DND-41 (cell line): Measurements from ENCODE around the gene SINHCAF.
"Not testable (repeated sequence)": the region's sequence is repeated elsewhere in the genome, so short reads cannot be mapped to it uniquely, and the experiment has no call there.

Source experiments
- ATAC-seq: fragments of 200-7000 bp; cut with Tn5 transposase; 3 replicates; pipeline ENCODE4 v1.9.1; 2021; ENCODE audit warnings: low read depth; ENCODE audit not compliant: insufficient read depth
- DNase-seq: peaks from one replicate; pipeline ENCODE4 v3.0.0-alpha.2; 2020
- H2AFZ ChIP-seq: 2 replicates; pipeline ENCODE4 v1.6.0; 2012; ENCODE audit warnings: low read depth, low read length
- H3K27ac ChIP-seq: 2 replicates; pipeline ENCODE4 v1.5.1; 2012; ENCODE audit warnings: low read length, inconsistent platforms
- H3K27me3 ChIP-seq: fragments of 200-600 bp; sonication (generic); 2 replicates; pipeline ENCODE4 v1.6.0; 2012; ENCODE audit warnings: low read length, mild to moderate bottlenecking, inconsistent platforms; ENCODE audit not compliant: insufficient read depth, poor library complexity
- H3K36me3 ChIP-seq: 2 replicates; pipeline ENCODE4 v1.5.1; 2012; ENCODE audit warnings: low read length, inconsistent platforms; ENCODE audit not compliant: insufficient read depth
- H3K4me1 ChIP-seq: 2 replicates; pipeline ENCODE4 v1.5.1; 2012; ENCODE audit warnings: mild to moderate bottlenecking, low read length; ENCODE audit not compliant: insufficient read depth
- H3K4me2 ChIP-seq: 2 replicates; pipeline ENCODE4 v1.6.0; 2012; ENCODE audit warnings: mild to moderate bottlenecking, moderate library complexity, low read length, inconsistent platforms; ENCODE audit not compliant: insufficient read depth
- H3K4me3 ChIP-seq, 2 experiments: fragments of 200-600 bp in 1 of 2; shearing (Covaris generic) in 1 of 2; 2 replicates each; pipeline ENCODE4 v1.5.1; 2012 to 2016; ENCODE audit warnings: inconsistent platforms in 2 of 2, low read length in 2 of 2, mild to moderate bottlenecking in 2 of 2, low read depth in 1 of 2, moderate library complexity in 1 of 2
- H3K79me2 ChIP-seq: 2 replicates; pipeline ENCODE4 v1.6.0; 2012; ENCODE audit warnings: low read length, inconsistent platforms; ENCODE audit not compliant: insufficient read depth
- H3K9ac ChIP-seq: 2 replicates; pipeline ENCODE4 v1.6.0; 2012; ENCODE audit warnings: low read depth, mild to moderate bottlenecking, inconsistent platforms, low read length, moderate library complexity
- H3K9me3 ChIP-seq: 2 replicates; pipeline ENCODE4 v1.5.1; 2012; ENCODE audit warnings: low read length, moderate library complexity, mild to moderate bottlenecking, inconsistent platforms; ENCODE audit not compliant: insufficient read depth, severe bottlenecking
- H4K20me1 ChIP-seq: 2 replicates; pipeline ENCODE4 v1.6.0; 2012; ENCODE audit warnings: low read length; ENCODE audit not compliant: insufficient read depth
- EZH2 ChIP-seq: IDR thresholded peaks from 3 replicates; pipeline ENCODE4 v1.6.1; 2012; ENCODE audit warnings: borderline replicate concordance, low read depth, mild to moderate bottlenecking, moderate library complexity, low read length, inconsistent platforms; ENCODE audit not compliant: severe bottlenecking
- TF ChIP-seq, protein P1 (sequence below): IDR thresholded peaks from 2 replicates; pipeline ENCODE4 v1.5.1; 2012; ENCODE audit warnings: borderline replicate concordance, low read length, moderate library complexity, mild to moderate bottlenecking; ENCODE audit not compliant: poor library complexity, severe bottlenecking; ENCODE audit errors: extremely low read depth

SINHCAF gene

DNA sequence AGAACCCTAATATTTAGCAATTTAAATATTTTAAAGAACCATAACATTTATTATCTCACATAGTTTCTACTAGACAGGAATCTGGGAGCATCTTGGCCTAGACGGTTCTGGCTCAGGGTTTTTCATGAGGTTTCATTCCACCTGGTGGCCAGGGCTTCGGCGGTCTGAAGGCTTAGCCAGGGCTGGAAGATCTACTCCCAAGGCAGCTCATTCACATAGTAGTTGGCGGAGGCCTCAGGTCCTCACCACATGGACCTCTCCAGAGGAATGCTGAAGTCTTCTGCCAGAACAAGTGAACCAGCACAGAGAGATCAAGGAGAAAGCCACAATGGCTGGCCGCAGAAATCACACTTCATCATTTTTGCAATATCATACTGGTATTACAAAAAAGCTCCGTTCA lies 68.2 kb downstream of the SINHCAF start:
- Histone ChIP-seq H3K9me3 (no peaks in the 10 kb centered on the region), H3K36me3 (no peaks in the 10 kb centered on the region), H3K4me2 (no peak overlapping the region), H2AFZ (no peak overlapping the region), H3K27ac (no peak overlapping the region), H4K20me1 (no peaks in the 10 kb centered on the region), H3K4me1 (no peaks in the 10 kb centered on the region), H3K4me3 (no peak overlapping the region), H3K79me2 (no peaks in the 10 kb centered on the region), H3K9ac (no peak overlapping the region), H3K27me3 (no peaks in the 10 kb centered on the region)
- DNase-seq (no peak), ATAC-seq (no peak)
- no peak for TF ChIP-seq EZH2
- TF ChIP-seq, protein P1, sequence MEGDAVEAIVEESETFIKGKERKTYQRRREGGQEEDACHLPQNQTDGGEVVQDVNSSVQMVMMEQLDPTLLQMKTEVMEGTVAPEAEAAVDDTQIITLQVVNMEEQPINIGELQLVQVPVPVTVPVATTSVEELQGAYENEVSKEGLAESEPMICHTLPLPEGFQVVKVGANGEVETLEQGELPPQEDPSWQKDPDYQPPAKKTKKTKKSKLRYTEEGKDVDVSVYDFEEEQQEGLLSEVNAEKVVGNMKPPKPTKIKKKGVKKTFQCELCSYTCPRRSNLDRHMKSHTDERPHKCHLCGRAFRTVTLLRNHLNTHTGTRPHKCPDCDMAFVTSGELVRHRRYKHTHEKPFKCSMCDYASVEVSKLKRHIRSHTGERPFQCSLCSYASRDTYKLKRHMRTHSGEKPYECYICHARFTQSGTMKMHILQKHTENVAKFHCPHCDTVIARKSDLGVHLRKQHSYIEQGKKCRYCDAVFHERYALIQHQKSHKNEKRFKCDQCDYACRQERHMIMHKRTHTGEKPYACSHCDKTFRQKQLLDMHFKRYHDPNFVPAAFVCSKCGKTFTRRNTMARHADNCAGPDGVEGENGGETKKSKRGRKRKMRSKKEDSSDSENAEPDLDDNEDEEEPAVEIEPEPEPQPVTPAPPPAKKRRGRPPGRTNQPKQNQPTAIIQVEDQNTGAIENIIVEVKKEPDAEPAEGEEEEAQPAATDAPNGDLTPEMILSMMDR = no peak

DNA sequence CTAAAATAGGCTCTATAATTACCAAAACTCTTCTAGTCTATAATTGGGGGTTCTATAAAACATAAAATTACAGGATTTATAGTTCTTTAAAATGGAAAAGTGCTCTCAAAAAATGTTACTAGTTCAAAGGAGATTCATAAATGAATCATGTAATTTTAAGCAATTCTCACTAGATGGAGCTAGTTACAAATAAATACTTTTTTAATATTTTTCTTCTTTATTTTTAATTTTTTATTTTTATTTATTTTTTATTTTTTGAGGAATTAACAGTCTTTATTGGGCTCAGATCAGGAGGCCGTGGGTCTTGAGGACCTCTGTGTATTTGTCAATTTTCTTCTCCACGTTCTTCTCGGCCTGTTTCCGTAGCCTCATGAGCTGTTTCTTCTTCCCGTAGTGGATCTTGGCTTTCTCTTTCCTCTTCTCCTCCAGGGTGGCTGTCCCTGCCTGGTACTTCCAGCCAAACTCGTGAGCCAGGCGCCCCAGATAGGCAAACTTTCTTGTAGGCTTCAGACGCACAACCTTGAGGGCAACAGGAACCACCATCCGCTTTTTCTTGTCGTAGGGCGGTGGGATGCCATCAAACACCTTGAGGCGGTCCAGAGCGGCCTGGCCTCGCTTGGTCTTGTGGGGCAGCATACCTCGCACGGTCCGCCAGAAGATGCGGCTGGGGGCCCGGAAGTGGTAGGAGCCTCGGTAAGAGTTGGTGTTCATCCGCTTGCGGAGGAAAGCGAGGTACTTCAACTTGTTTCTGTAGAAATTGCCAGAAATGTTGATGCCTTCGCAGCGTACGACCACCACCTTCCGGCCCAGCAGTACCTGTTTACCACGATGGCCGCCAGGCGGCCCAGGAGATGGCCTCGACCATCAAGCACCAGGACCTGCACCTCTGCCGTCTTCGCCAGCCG lies 74.0 kb downstream of the SINHCAF start:
- not testable (repeated sequence) for H3K79me2 ChIP-seq, H3K4me3 ChIP-seq, H3K4me2 ChIP-seq, H3K27ac ChIP-seq, H3K9me3 ChIP-seq, H3K27me3 ChIP-seq, H4K20me1 ChIP-seq, ATAC-seq, H2AFZ ChIP-seq, H3K4me1 ChIP-seq, H3K9ac ChIP-seq, DNase-seq, H3K36me3 ChIP-seq
- TF ChIP-seq, protein P1 = peak; percentile 4

DNA sequence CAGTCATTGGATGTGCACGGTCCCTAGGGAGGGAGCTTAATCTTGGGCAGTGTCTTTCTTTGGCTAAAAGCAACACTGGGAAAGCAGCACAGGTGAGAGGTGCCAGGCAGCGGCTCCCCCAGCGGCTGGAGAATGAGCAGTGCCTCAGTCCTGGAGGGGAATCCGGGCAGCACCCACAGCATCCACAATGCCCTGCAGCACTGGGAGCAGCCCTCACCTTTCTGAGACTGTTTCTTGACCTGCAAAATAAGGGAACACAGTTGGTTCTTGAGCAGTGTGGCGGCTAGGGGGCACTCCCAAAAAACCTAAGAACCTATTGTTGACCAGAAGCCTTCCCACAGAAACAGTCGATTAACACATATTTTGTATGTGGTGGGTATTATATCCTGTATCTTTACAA lies 75.8 kb downstream of the SINHCAF start:
- no peaks in the 10 kb centered on the region for H3K36me3 ChIP-seq
- no peaks in the 10 kb centered on the region for H3K9me3 ChIP-seq
- no peak overlapping the region for H3K4me2 ChIP-seq
- H3K79me2 ChIP-seq = no peaks in the 10 kb centered on the region
- no peaks in the 10 kb centered on the region for H3K27me3 ChIP-seq
- H3K9ac ChIP-seq = no peak overlapping the region
- ATAC-seq (no peak), DNase-seq (no peak)
- H3K4me3 ChIP-seq = no peak overlapping the region
- H4K20me1 ChIP-seq = 0 out of 2 replicates have a peak, but pooled peaks cover 2% of the 10 kb centered on the region
- no peaks in the 10 kb centered on the region for H3K4me1 ChIP-seq
- H2AFZ ChIP-seq = no peak overlapping the region
- TF ChIP-seq EZH2 = no peak
- TF ChIP-seq, protein P1 = no peak
- no peak overlapping the region for H3K27ac ChIP-seq
